Naive B cell (primary cell): Measurements from ENCODE around the gene COG2. TPM values are rescaled to one million over a fixed set of nuclear protein-coding genes. Genes with fewer than 3 reads are reported as not detected.
A peak's percentile ranks its signal among the peaks of the same experiment; 100 is the strongest.

Source experiments
- ATAC-seq, 2 donors: fragments of 150-1000 bp; cut with Tn5 transposase; 2 replicates each; pipeline ENCODE4 v1.10.0; 2021; ENCODE audit warnings: low read depth in 2 of 2, mild to moderate bottlenecking in 2 of 2, moderate library complexity in 2 of 2
- DNase-seq: peaks from one replicate; pipeline ENCODE4 v3.0.0; 2022
- H3K27ac Mint-ChIP-seq, 6 donors: one replicate each; pipeline ENCODE4 v1.8.0; 2020 to 2022; ENCODE audit warnings: mild to moderate bottlenecking in 6 of 6, mixed read lengths in 6 of 6, moderate library complexity in 5 of 6, inconsistent platforms in 2 of 6
- H3K27me3 Mint-ChIP-seq, 3 donors: one replicate each; pipeline ENCODE4 v1.8.0; 2021 to 2022; ENCODE audit warnings: mixed read lengths in 3 of 3, mild to moderate bottlenecking in 1 of 3
- H3K36me3 Mint-ChIP-seq, 2 donors: one replicate each; pipeline ENCODE4 v1.8.0; 2020 to 2022; ENCODE audit warnings: mixed read lengths in 2 of 2, inconsistent platforms in 1 of 2, mild to moderate bottlenecking in 1 of 2
- H3K4me1 Mint-ChIP-seq, 3 donors: one replicate each; pipeline ENCODE4 v1.8.0; 2020 to 2022; ENCODE audit warnings: mixed read lengths in 3 of 3, inconsistent platforms in 1 of 3, mild to moderate bottlenecking in 1 of 3, moderate library complexity in 1 of 3
- H3K4me3 Mint-ChIP-seq, 8 donors: one replicate each; pipeline ENCODE4 v1.8.0; 2020 to 2022; ENCODE audit warnings: mild to moderate bottlenecking in 8 of 8, mixed read lengths in 8 of 8, moderate library complexity in 8 of 8, inconsistent platforms in 2 of 8
- H3K9me3 Mint-ChIP-seq, 7 donors: one replicate each; pipeline ENCODE4 v1.8.0; 2020 to 2022; ENCODE audit warnings: mixed read lengths in 7 of 7, mild to moderate bottlenecking in 5 of 7, inconsistent platforms in 2 of 7, moderate library complexity in 1 of 7
- polyA plus RNA-seq, 6 donors: library from polyadenylated mRNA; unstranded; fragments of 300-500 nt; fragmentation: Illumina TruSeq; gene quantifications; one replicate each; pipeline ENCODE4 v1.2.3, GENCODE V29; 2021; ENCODE audit warnings: low read depth in 6 of 6

The COG2 gene
- polyA plus RNA-seq, 6 donors from 2014 or later, result 23.6 to 39.7 (median 33.9) TPM

- Mint-ChIP-seq H3K27me3 (peaks cover 5 to 31% (median 25%) of the 10 kb centered on the region in 3 donors), H3K4me3 (no peak overlapping the region), H3K36me3 (no peaks in the 10 kb centered on the region), H3K27ac (no peak overlapping the region), H3K9me3 (peaks cover 0 to 2% (median 0%) of the 10 kb centered on the region in 7 donors), H3K4me1 (peaks cover 0 to 5% (median 2%) of the 10 kb centered on the region in 3 donors)
- ATAC-seq (no peak), DNase-seq (no peak)
Measured at GRCh38 chr1:230702934-230703678, 60.8 kb downstream of the COG2 start.

DNA sequence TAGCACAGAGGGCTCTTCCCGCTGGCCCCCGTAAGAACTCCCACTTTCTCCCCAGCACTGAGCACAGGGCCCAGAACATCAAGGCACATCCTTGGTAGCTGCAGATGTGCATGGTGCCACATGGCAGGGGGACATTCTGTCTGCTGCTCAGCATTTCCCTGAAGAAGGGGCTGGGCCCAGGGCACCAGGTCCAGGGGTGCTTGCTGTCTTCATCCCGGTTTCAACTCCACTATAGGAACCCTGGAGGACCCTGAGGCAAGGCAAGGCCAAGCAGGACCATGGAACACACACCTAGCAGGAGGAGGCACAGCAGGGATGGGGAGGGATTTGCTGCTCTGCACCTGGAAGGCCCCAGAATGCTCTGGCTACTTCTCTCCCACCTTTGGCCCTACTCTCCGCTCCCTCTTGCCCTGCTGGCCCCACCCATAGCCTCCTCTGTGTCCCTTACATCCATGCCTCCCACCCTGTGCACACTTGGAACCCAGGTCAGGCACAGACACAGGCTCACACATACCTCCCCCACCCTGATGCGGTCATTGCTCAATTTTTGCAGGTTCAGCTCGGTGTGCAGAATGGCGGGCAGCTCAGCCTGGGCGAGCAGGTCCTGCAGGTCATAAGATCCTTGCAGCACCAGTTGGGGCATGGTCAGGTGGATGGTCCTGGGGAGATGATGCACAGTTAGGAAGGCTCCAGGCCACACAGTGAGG is 61.6 kb downstream of the COG2 start:
- ATAC-seq, result no peak
- Mint-ChIP-seq H3K27ac (no peak overlapping the region), H3K36me3 (no peaks in the 10 kb centered on the region), H3K4me1 (peaks cover 0 to 5% (median 2%) of the 10 kb centered on the region in 3 donors), H3K4me3 (no peak overlapping the region), H3K9me3 (peaks cover 0 to 2% (median 0%) of the 10 kb centered on the region in 7 donors), H3K27me3 (peaks cover 9 to 36% (median 32%) of the 10 kb centered on the region in 3 donors)
- no peak for DNase-seq

DNA sequence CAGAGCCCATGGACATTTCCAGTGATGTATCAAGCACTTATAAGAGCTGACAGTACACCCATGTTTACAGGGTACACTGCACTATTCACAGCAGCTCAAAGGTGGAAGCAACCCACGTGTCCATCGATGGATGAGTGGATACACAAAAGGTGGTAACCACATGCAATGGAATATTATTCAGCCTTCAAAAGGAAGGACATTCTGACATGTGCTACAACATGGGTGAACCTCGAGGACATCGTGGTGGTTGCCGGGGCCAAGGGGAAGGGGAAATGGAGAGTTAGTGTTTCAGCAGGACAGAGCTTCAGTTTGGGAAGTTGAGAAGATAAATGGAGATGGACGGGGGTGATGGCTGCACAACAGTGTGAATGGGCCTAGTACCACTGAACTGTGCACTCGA is 62.5 kb downstream of the COG2 start:
- Mint-ChIP-seq H3K9me3 (peaks cover 0 to 2% (median 0%) of the 10 kb centered on the region in 7 donors), H3K27ac (peak overlapping the region in 1 of 6 donors; percentile 5), H3K27me3 (peaks cover 12 to 37% (median 36%) of the 10 kb centered on the region in 3 donors), H3K4me1 (peaks cover 0 to 5% (median 2%) of the 10 kb centered on the region in 3 donors), H3K4me3 (no peak overlapping the region), H3K36me3 (no peaks in the 10 kb centered on the region)
- DNase-seq, result no peak
- ATAC-seq, result no peak

DNA sequence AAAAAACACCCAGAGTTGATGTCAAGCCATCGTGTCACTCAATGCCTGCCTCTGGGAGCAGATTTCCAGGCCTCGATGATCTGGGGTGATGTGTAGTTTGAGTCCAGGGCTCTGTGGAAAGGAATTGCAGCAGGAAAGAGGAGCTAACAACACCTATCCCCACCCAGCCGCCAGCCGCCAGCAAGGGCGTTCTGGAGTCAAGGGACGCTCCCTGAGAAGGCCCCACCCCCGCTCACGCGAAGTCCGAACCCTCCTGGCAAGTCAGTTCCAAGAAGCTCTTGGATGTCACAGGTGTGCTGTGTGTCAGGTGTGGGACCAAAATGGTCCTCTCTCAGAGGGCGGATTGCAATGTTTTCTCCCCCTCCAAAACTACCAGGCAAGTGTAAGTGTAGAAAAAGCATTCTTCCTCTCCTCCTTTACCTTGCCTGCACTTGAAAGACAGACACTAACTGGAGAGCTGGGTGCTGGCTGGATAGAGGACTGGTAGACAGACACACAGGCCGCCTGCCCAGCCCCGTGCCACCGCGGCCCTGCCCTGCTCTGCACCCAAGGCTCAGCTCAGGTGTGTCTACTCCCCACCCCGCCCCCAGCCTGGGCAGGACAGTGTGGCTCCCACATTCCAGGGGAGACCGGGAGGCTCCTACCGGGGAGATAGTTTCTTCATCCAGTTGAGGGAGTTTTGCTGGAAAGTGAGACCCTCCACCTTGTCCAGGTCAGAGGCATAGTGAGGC is 63.2 kb downstream of the COG2 start:
- H3K27me3 Mint-ChIP-seq, result peaks cover 12 to 37% (median 36%) of the 10 kb centered on the region in 3 donors
- H3K36me3 Mint-ChIP-seq, result no peaks in the 10 kb centered on the region
- H3K9me3 Mint-ChIP-seq, result peaks cover 0 to 2% (median 0%) of the 10 kb centered on the region in 7 donors
- peaks cover 0 to 5% (median 2%) of the 10 kb centered on the region in 3 donors for H3K4me1 Mint-ChIP-seq
- DNase-seq, result no peak
- no peak for ATAC-seq
- no peak overlapping the region for H3K4me3 Mint-ChIP-seq
- no peak overlapping the region for H3K27ac Mint-ChIP-seq

DNA sequence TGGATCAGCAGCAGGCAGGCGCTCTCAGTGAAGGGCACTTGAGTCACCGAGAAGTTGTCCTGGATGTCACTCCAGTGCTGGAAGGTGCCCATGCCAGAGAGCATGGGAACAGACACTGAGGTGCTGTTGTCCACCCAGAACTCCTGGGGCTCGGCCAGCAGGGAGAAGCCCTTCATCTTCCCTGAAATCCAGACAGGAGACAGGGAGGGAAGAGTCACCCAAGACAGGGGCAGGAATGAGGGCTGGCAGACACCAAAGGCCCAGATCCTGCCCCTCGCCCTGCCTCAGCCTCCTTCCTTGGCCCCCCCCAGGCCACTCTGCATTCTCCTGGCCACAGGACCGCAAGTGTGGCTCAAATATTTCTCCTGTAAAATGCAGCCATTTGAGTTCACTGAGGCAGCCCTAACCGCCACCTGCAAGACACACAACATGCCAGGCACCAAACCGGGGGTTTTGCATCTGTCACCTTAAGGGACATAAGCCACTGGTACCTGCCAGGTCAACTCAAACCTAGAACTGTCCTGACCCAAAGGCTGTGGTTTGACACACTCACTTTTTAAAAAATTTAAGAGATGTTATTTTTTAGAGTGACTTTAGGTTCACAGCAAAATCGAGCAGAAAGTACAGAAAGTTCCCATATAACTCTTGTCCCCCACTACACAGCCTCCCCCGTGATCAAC is 63.9 kb downstream of the COG2 start:
- Mint-ChIP-seq H3K4me3 (no peak overlapping the region), H3K27me3 (peaks cover 16 to 37% (median 35%) of the 10 kb centered on the region in 3 donors), H3K4me1 (peaks cover 0 to 5% (median 2%) of the 10 kb centered on the region in 3 donors), H3K9me3 (peaks cover 0 to 2% (median 0%) of the 10 kb centered on the region in 7 donors), H3K27ac (no peak overlapping the region), H3K36me3 (no peaks in the 10 kb centered on the region)
- no peak for ATAC-seq
- no peak for DNase-seq

DNA sequence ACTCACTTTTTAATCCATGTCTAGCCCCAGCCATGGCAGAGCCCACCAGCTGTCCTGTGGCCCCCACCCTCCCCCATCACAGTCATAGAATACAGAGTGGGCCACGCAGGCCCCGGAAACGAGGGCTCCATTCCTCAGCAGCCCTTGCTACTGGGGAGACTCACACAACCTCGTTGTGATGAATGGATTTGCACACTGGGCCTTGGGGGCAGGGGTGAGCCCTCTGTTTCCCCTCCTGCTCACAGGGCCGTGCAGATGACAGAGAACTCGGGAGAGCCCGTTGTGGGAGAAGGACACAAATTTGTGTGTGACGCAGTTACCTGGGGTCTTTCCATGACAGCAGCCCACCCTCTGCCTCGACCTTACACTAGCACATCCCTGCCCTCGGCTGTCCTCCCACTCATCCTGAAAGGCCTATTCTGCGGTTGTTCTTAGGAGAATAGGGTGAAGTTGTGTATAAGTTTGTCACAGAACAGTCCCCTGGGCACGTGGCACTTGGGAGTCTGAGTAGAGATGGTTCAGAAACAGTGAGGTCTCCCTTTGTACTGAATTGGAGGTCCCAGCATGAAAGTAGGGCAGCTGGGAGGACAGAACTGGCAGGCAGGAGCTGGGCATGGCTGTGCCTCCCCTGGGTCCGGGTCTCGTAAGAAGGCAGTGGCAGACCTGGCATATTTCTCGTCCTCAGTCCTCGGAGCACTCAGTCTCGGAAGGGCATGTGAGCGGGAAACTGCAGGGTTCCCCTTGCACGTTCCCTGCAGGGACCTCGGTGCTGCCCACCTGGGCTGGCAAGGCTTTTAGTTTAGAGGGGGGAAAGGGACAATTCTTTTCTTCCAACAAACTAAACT is 64.8 kb downstream of the COG2 start:
- no peak overlapping the region for H3K27ac Mint-ChIP-seq
- ATAC-seq (no peak), DNase-seq (no peak)
- H3K27me3 Mint-ChIP-seq, result peaks cover 16 to 37% (median 29%) of the 10 kb centered on the region in 3 donors
- no peak overlapping the region for H3K4me3 Mint-ChIP-seq
- peaks cover 0 to 5% (median 2%) of the 10 kb centered on the region in 3 donors for H3K4me1 Mint-ChIP-seq
- no peaks in the 10 kb centered on the region for H3K36me3 Mint-ChIP-seq
- peaks cover 0 to 2% (median 0%) of the 10 kb centered on the region in 7 donors for H3K9me3 Mint-ChIP-seq

GRCh38 chr1:230707732-230708630 is 65.7 kb downstream of the COG2 start:
- H3K4me3 Mint-ChIP-seq, result no peak overlapping the region
- H3K36me3 Mint-ChIP-seq, result no peaks in the 10 kb centered on the region
- peaks cover 0 to 2% (median 0%) of the 10 kb centered on the region in 7 donors for H3K9me3 Mint-ChIP-seq
- ATAC-seq (no peak), DNase-seq (no peak)
- H3K27me3 Mint-ChIP-seq, result peaks cover 16 to 45% (median 29%) of the 10 kb centered on the region in 3 donors
- H3K4me1 Mint-ChIP-seq, result peaks cover 0 to 5% (median 2%) of the 10 kb centered on the region in 3 donors
- H3K27ac Mint-ChIP-seq, result peak overlapping the region in 3 of 6 donors; percentile 63 to 81 (median 78)

DNA sequence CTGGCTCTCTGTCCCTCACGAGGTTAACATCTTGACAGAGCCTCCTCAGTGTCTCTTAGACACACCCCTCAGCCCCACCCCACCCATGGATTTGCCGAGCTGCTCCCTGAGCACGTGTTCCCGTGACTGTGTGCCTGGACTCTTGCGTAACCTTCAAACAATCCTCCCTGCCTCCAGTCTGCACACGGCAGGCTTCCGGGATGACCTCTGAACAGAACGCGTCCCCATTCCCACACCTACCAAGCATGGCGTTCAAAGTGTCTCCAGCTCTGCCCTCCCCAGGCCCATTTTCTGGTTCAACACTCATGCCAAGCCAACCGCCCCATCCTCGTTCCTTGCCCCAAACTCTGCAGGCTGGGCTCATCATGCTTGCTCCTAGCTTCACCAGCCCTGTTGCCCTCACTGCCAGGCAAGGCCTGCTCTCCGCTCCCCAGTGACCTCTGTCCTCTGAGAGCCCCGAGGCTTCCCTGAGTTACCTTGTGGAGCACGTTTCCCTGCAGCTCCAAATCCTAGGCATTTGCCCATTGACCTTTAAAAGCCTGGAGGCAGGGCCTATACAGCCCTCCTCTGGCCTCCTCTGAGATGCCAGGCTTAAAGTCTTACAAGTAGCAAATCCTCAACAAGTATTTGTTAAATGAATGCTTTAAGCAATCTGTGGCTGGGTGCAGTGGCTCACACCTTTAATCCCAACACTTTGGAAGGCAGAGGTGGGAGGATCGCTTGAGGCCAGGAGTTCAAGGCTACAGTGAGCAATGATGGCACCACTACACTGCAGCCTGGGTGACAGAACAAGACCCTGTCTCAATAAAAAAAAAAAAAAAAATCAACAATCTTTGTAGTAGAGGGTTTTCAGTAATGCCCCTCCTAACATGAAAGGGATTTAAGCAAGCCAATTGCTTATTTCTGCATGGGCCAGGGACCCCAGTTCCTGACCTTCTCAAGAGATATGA is 66.6 kb downstream of the COG2 start:
- Mint-ChIP-seq H3K4me3 (no peak overlapping the region), H3K27me3 (peaks cover 16 to 53% (median 34%) of the 10 kb centered on the region in 3 donors), H3K4me1 (peaks cover 0 to 5% (median 2%) of the 10 kb centered on the region in 3 donors), H3K9me3 (peaks cover 0 to 2% (median 0%) of the 10 kb centered on the region in 7 donors), H3K27ac (no peak overlapping the region), H3K36me3 (no peaks in the 10 kb centered on the region)
- DNase-seq, result no peak
- no peak for ATAC-seq

GRCh38 chr1:230709619-230710542 is 67.6 kb downstream of the COG2 start:
- Mint-ChIP-seq H3K27me3 (peaks cover 14 to 58% (median 35%) of the 10 kb centered on the region in 3 donors), H3K4me3 (no peak overlapping the region), H3K4me1 (peaks cover 0 to 5% (median 2%) of the 10 kb centered on the region in 3 donors), H3K27ac (no peak overlapping the region), H3K9me3 (peaks cover 0 to under 1% (median 0%) of the 10 kb centered on the region in 7 donors), H3K36me3 (no peaks in the 10 kb centered on the region)
- DNase-seq (no peak), ATAC-seq (no peak)

DNA sequence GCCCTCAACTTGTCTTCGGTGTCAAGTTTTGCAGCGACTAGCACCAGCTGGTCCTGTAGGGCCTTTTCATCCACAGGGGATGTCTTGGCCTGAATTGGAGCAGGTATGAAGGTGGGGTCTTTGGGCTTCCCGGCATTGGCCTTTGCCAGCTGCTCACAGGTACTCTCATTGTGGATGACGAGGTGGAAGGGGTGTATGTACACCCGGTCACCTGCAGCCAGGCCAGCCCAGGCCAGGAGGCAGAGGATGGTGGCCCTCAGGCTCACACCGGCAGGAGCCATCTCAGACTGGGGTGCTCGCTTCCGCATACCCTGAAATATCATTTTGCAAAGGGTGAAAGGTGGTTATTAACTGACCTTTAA is 68.2 kb downstream of the COG2 start:
- Mint-ChIP-seq H3K27me3 (peaks cover 12 to 54% (median 34%) of the 10 kb centered on the region in 3 donors), H3K36me3 (no peaks in the 10 kb centered on the region), H3K4me1 (peaks cover 0 to 5% (median 2%) of the 10 kb centered on the region in 3 donors), H3K9me3 (peaks cover 0 to 2% (median 0%) of the 10 kb centered on the region in 7 donors), H3K4me3 (no peak overlapping the region), H3K27ac (no peak overlapping the region)
- DNase-seq (no peak), ATAC-seq (no peak)
